ENCODE results near the gene CCDC33. TPM values are rescaled to one million over a fixed set of nuclear protein-coding genes. Genes with fewer than 3 reads are reported as not detected.

CCDC33 gene
- total RNA-seq, 2 donors from 2014 or later, result 0.10 to 0.21 TPM

GRCh38 chr15:74200871-74201419 is 35.2 kb upstream of the CCDC33 start:
- no peak overlapping the region for H3K4me3 ChIP-seq
- DNase-seq, result no peak
- no peaks in the 10 kb centered on the region for H3K36me3 ChIP-seq
- H3K27ac ChIP-seq, result no peak overlapping the region
- TF ChIP-seq CTCF (IDR thresholded peaks at IDR 0.05), result no peak
- peaks cover 4% of the 10 kb centered on the region for H3K4me1 ChIP-seq
- intact Hi-C loops (cut with DNase I), result no loop called here
- H3K27me3 ChIP-seq, result no peaks in the 10 kb centered on the region
- no peak overlapping the region for H3K9ac ChIP-seq (ENCODE audit: low read depth in 2 of 2, low read length in 2 of 2)
- H3K9me3 ChIP-seq, result no peaks in the 10 kb centered on the region

GRCh38 chr15:74201710-74202420 is 34.3 kb upstream of the CCDC33 start:
- no peak for DNase-seq
- Histone ChIP-seq H3K9ac (ENCODE audit: low read depth in 2 of 2, low read length in 2 of 2) (no peak overlapping the region), H3K27ac (no peak overlapping the region)

GRCh38 chr15:74202452-74203401 is 33.4 kb upstream of the CCDC33 start, which contains the start of gene STRA6:
Gene STRA6, minus strand, starts transcription at chr15:74202787. Its CDS starts 520 bp downstream, at chr15:74202267.
- no peak within 1 kb of the TSS for H3K4me3 ChIP-seq
- no peaks in the 10 kb centered on the region for H3K4me1 ChIP-seq
- TF ChIP-seq CTCF (IDR thresholded peaks at IDR 0.05), result no peak
- H3K36me3 ChIP-seq, result no peaks in the 10 kb centered on the region
- H3K27me3 ChIP-seq, result no peaks in the 10 kb centered on the region
- no peak within 1 kb of the TSS for H3K27ac ChIP-seq
- no peak for DNase-seq
- H3K9me3 ChIP-seq, result no peaks in the 10 kb centered on the region
- H3K9ac ChIP-seq (ENCODE audit: low read depth in 2 of 2, low read length in 2 of 2), result no peak within 1 kb of the TSS
- intact Hi-C loops (cut with DNase I), result no loop called here

More at GRCh38 chr15:74201710-74202420, 34.3 kb upstream of the CCDC33 start:
- Histone ChIP-seq H3K27me3 (no peaks in the 10 kb centered on the region), H3K36me3 (no peaks in the 10 kb centered on the region), H3K4me3 (no peak overlapping the region), H3K4me1 (no peaks in the 10 kb centered on the region), H3K9me3 (no peaks in the 10 kb centered on the region)
- no peak for TF ChIP-seq CTCF (IDR thresholded peaks at IDR 0.05)
- intact Hi-C loops (cut with DNase I), result no loop called here

GRCh38 chr15:74203914-74204431 is 32.2 kb upstream of the CCDC33 start:
- Histone ChIP-seq H3K27me3 (no peaks in the 10 kb centered on the region), H3K4me1 (no peaks in the 10 kb centered on the region), H3K4me3 (no peak overlapping the region), H3K27ac (no peak overlapping the region), H3K9me3 (no peaks in the 10 kb centered on the region), H3K9ac (ENCODE audit: low read depth in 2 of 2, low read length in 2 of 2) (no peak overlapping the region), H3K36me3 (no peaks in the 10 kb centered on the region)
- TF ChIP-seq CTCF (IDR thresholded peaks at IDR 0.05), result no peak
- intact Hi-C loops (cut with DNase I), result no loop called here
- DNase-seq, result no peak

- no peak for TF ChIP-seq CTCF (IDR thresholded peaks at IDR 0.05)
- Histone ChIP-seq H3K36me3 (no peaks in the 10 kb centered on the region), H3K27ac (no peak overlapping the region), H3K9me3 (no peaks in the 10 kb centered on the region), H3K4me1 (no peaks in the 10 kb centered on the region), H3K27me3 (no peaks in the 10 kb centered on the region), H3K9ac (ENCODE audit: low read depth in 2 of 2, low read length in 2 of 2) (no peak overlapping the region), H3K4me3 (no peak overlapping the region)
- intact Hi-C loops (cut with DNase I), result no loop called here
- no peak for DNase-seq
Measured at GRCh38 chr15:74205582-74205947, 30.6 kb upstream of the CCDC33 start.

Data from colonic mucosa (tissue), 4 donors.